Activated T-cell treated with anti-CD3 and anti-CD28 coated beads, Interleukin-2, amount 50 U/mL, for 24 hours (primary cell): ENCODE data around the gene SORCS1.

Experiments used
- DNase-seq: peaks from one replicate; pipeline ENCODE4 v3.0.0-alpha.2; 2020
- H3K27ac Mint-ChIP-seq: 2 replicates; pipeline ENCODE4 v1.8.0; 2020; ENCODE audit warnings: mild to moderate bottlenecking, mixed read lengths
- H3K27me3 Mint-ChIP-seq: 2 replicates; pipeline ENCODE4 v1.8.0; 2020; ENCODE audit warnings: mixed read lengths
- H3K36me3 Mint-ChIP-seq: 2 replicates; pipeline ENCODE4 v1.8.0; 2020; ENCODE audit warnings: low read depth, mixed read lengths
- H3K4me1 Mint-ChIP-seq: 2 replicates; pipeline ENCODE4 v1.8.0; 2020; ENCODE audit warnings: low read depth, mixed read lengths
- H3K4me3 Mint-ChIP-seq: 2 replicates; pipeline ENCODE4 v1.8.0; 2020; ENCODE audit warnings: mild to moderate bottlenecking, moderate library complexity, mixed read lengths
- H3K9me3 Mint-ChIP-seq: 2 replicates; pipeline ENCODE4 v1.8.0; 2020; ENCODE audit warnings: mixed read lengths

Gene SORCS1

GRCh38 chr10:107163881-107164861, at the start of gene SORCS1:
TSS of gene SORCS1 (minus strand) at chr10:107164706.
- peaks cover 4% of the 10 kb centered on the region for H3K9me3 Mint-ChIP-seq
- H3K4me3 Mint-ChIP-seq = no peak within 1 kb of the TSS
- peaks cover 27% of the 10 kb centered on the region for H3K27me3 Mint-ChIP-seq
- H3K27ac Mint-ChIP-seq = no peak within 1 kb of the TSS
- no peak for DNase-seq
- H3K36me3 Mint-ChIP-seq = no peaks in the 10 kb centered on the region
- H3K4me1 Mint-ChIP-seq = no peaks in the 10 kb centered on the region

DNA sequence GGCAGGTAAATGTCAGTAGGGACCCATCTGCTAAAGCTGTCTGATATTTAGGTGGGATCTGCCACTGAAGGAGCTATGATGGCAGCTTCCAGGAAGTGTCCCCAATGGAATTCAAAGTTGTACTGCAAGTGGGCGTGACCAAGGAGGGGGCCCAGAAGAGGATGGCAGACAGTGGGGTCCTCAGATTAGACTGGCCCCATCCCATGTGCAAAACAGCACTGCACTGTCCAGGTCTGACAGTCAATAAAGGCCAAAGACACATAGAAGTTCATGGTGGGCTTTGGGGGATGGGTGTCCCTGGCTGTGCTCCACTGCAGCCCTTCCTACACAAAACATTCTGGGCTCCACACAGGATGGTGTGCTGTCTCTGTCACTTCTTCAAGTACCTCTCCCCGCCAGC, 49.8 kb upstream of the SORCS1 start:
- Mint-ChIP-seq H3K4me3 (no peak overlapping the region), H3K9me3 (peaks cover 14% of the 10 kb centered on the region), H3K36me3 (no peaks in the 10 kb centered on the region), H3K27ac (no peak overlapping the region), H3K4me1 (no peaks in the 10 kb centered on the region), H3K27me3 (no peaks in the 10 kb centered on the region)
- no peak for DNase-seq

GRCh38 chr10:107213861-107214260, 49.4 kb upstream of the SORCS1 start:
- no peaks in the 10 kb centered on the region for H3K36me3 Mint-ChIP-seq
- H3K9me3 Mint-ChIP-seq = peaks cover 14% of the 10 kb centered on the region
- no peak for DNase-seq
- H3K4me3 Mint-ChIP-seq = no peak overlapping the region
- no peaks in the 10 kb centered on the region for H3K27me3 Mint-ChIP-seq
- no peaks in the 10 kb centered on the region for H3K4me1 Mint-ChIP-seq
- H3K27ac Mint-ChIP-seq = no peak overlapping the region

DNA sequence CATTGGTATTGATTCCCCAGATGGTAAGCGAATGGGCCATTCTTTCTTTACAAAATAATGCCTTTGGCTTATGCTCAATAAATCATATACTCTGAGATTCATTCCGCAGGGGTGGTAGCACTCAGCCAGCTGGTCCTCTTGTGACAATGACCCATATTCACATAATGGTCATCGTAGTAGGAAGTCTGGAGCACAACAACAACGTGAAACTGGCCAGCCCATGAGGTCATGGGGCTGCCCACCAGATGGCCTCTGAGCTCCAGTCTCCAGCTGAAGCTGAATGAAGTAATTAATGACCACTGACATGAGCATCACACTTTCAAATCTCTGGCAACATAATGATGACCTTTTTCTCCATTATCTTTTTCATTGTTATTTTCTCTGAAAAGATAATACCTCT, 42.3 kb upstream of the SORCS1 start:
- H3K9me3 Mint-ChIP-seq = peaks cover 13% of the 10 kb centered on the region
- no peaks in the 10 kb centered on the region for H3K27me3 Mint-ChIP-seq
- H3K36me3 Mint-ChIP-seq = no peaks in the 10 kb centered on the region
- no peaks in the 10 kb centered on the region for H3K4me1 Mint-ChIP-seq
- no peak for DNase-seq
- H3K27ac Mint-ChIP-seq = no peak overlapping the region
- H3K4me3 Mint-ChIP-seq = no peak overlapping the region

- peaks cover 4% of the 10 kb centered on the region for H3K9me3 Mint-ChIP-seq
- H3K27ac Mint-ChIP-seq = no peak overlapping the region
- no peaks in the 10 kb centered on the region for H3K4me1 Mint-ChIP-seq
- peaks cover 15% of the 10 kb centered on the region for H3K27me3 Mint-ChIP-seq
- no peak overlapping the region for H3K4me3 Mint-ChIP-seq
- DNase-seq = no peak
- H3K36me3 Mint-ChIP-seq = no peaks in the 10 kb centered on the region
These were observed 5.0 kb upstream of the SORCS1 start for GRCh38 chr10:107169516-107169915.

DNA sequence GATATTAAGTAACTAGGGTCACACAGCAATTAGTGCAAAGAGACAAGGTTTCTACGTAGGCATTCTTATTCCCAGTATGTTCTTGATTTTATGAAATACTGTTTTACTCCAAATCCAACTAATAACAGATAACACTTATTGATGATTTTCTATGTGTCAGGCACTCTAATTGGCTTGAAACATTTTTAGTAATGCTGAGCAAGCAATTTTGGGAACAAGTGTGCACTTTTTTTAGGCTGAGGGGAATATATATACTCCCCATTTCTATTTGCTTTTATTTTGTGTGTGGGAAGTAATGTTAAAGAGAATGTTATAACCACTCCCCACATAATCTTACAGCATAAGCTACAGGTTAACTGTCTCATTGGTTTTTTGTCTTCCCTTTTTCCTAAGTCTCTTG, 4.2 kb upstream of the SORCS1 start:
- Mint-ChIP-seq H3K27me3 (peaks cover 18% of the 10 kb centered on the region), H3K4me1 (no peaks in the 10 kb centered on the region), H3K36me3 (no peaks in the 10 kb centered on the region), H3K4me3 (no peak overlapping the region), H3K9me3 (peaks cover 4% of the 10 kb centered on the region), H3K27ac (no peak overlapping the region)
- no peak for DNase-seq

GRCh38 chr10:107166403-107166802, 1.9 kb upstream of the SORCS1 start:
- no peak overlapping the region for H3K4me3 Mint-ChIP-seq
- no peak overlapping the region for H3K27ac Mint-ChIP-seq
- H3K9me3 Mint-ChIP-seq = peaks cover 4% of the 10 kb centered on the region
- H3K27me3 Mint-ChIP-seq = peaks cover 27% of the 10 kb centered on the region
- H3K4me1 Mint-ChIP-seq = no peaks in the 10 kb centered on the region
- DNase-seq = no peak
- no peaks in the 10 kb centered on the region for H3K36me3 Mint-ChIP-seq

DNA sequence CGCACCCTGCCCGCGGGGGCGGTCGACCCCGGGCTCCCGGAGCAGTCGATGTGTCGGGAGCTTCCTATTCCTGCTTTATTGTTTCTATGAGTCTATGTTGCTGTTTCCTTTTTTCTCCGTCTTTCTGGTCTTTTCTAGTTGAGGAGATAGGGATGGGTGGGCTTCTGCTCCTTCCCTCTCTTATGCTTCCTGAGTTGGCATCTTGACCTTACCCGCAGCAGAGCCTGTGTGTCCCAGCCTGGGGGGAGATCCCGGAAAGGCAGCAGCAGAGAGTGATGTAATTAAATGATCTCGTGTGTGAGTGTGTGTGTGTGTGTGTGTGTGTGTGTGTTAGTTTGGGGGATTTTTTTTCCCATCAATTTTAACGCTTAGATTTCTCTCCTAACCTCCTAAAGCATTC, 486 bp upstream of the SORCS1 start:
- H3K4me1 Mint-ChIP-seq = no peaks in the 10 kb centered on the region
- no peak for DNase-seq
- H3K4me3 Mint-ChIP-seq = no peak overlapping the region
- peaks cover 4% of the 10 kb centered on the region for H3K9me3 Mint-ChIP-seq
- H3K27me3 Mint-ChIP-seq = peaks cover 27% of the 10 kb centered on the region
- no peak overlapping the region for H3K27ac Mint-ChIP-seq
- H3K36me3 Mint-ChIP-seq = no peaks in the 10 kb centered on the region

DNA sequence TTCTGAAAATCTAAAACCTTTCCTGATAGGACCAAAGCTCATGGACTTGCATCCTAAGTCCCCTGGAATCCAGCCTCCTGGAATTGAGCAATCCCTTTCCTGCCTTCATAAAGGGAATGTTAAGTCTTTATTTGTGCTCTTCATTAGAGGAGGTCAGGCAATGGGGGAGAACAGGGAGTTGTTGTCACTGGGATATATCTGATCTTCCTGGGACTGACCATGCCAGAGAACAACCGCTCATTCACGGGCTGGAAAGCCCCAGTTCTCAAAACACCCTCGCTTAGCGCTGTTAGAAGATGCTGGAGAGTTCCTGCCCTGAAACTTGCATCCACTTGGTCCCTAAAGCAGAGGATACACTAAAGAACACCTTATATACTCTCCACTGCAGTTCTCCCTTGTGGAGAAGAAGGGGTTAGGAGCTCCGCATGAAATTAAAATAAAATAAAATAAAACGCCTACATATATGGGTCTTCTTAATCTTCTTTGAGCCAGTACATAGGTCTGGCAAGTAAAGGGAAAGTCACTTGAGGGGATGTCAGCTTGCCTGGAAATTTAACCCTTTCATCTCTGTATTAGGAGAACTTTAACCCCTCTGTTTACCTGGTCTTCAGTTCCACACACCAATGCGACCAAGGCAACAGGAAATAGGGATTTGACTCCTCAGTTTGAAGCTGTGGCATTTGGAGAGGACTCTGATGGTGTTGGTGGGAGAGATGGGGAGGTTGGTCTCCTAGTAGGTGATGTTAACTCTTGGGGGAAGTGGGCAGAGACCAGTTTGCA, 1.2 kb downstream of the SORCS1 start:
- Mint-ChIP-seq H3K9me3 (peaks cover 5% of the 10 kb centered on the region), H3K27me3 (peaks cover 27% of the 10 kb centered on the region), H3K36me3 (no peaks in the 10 kb centered on the region), H3K27ac (no peak overlapping the region), H3K4me1 (no peaks in the 10 kb centered on the region), H3K4me3 (no peak overlapping the region)
- no peak for DNase-seq

GRCh38 chr10:107160866-107161265, 3.6 kb downstream of the SORCS1 start:
- no peak for DNase-seq
- Mint-ChIP-seq H3K4me3 (no peak overlapping the region), H3K27ac (no peak overlapping the region), H3K4me1 (no peaks in the 10 kb centered on the region), H3K9me3 (peaks cover 2% of the 10 kb centered on the region), H3K27me3 (peaks cover 22% of the 10 kb centered on the region), H3K36me3 (no peaks in the 10 kb centered on the region)

- no peak overlapping the region for H3K27ac Mint-ChIP-seq
These were observed 4.6 kb downstream of the SORCS1 start for GRCh38 chr10:107159871-107160270.

DNA sequence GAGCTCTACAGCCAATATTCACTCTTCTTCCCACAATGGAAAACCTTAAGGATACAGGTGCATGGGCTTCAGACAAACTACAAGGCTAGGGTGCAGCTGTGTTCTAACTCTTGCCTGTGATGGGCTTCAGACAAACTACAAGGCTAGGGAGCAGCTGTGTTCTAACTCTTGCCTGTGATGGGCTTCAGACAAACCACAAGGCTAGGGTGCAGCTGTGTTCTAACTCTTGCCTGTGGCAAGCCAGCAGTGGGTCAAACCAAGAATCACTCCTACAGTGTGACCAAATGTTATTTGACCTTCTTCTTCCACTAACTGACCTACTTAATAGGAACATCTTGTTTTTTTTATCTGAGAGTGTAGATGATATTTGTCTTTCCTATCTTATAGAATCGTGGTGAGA, 7.4 kb downstream of the SORCS1 start:
- Mint-ChIP-seq H3K9me3 (peaks cover 8% of the 10 kb centered on the region), H3K27me3 (no peaks in the 10 kb centered on the region), H3K27ac (no peak overlapping the region), H3K36me3 (no peaks in the 10 kb centered on the region), H3K4me3 (no peak overlapping the region), H3K4me1 (no peaks in the 10 kb centered on the region)
- DNase-seq = no peak

More at GRCh38 chr10:107159871-107160270, 4.6 kb downstream of the SORCS1 start:
- Mint-ChIP-seq H3K36me3 (no peaks in the 10 kb centered on the region), H3K4me3 (no peak overlapping the region), H3K4me1 (no peaks in the 10 kb centered on the region), H3K9me3 (peaks cover 2% of the 10 kb centered on the region), H3K27me3 (peaks cover 13% of the 10 kb centered on the region)
- DNase-seq = no peak

DNA sequence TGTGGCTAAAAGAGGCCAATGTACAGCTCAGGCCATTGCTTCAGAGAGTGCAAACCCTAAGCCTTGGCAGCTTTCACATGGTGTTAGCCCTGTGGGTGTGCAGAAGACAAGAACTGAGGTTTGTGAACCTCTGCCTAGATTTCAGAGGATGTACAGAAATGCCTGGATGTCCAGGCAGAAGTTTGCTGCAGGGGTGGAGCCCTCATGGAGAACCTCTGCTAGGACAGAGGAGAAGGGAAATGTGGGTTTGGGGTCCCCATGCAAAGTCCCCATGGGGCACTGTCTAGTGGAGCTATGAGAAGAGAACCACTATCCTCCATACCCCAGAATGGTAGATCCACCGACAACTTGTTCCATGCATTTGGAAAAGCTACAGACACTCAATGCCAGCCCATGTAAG, 12.4 kb downstream of the SORCS1 start:
- H3K4me3 Mint-ChIP-seq = no peak overlapping the region
- no peaks in the 10 kb centered on the region for H3K4me1 Mint-ChIP-seq
- H3K27ac Mint-ChIP-seq = no peak overlapping the region
- no peaks in the 10 kb centered on the region for H3K27me3 Mint-ChIP-seq
- DNase-seq = no peak
- H3K36me3 Mint-ChIP-seq = no peaks in the 10 kb centered on the region
- peaks cover 23% of the 10 kb centered on the region for H3K9me3 Mint-ChIP-seq

DNA sequence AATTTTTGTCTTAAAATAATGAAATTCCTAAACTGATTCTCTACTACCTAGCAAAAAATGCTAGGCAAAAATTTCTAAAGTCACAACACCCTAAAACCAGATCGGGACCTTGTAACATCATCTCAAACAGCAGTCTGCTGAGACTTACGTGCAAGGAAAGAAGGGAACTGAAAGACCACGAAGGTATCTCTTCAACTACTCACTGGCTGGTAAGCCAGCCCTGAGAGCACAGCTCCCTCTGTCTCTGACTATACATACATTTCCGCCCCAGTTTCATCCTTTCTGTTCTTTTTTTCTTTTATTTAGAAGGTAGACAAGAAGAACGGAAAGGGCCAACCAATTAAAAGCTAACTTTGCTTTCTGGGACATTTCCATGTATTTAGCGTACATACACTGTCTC, 15.6 kb downstream of the SORCS1 start:
- no peaks in the 10 kb centered on the region for H3K36me3 Mint-ChIP-seq

GRCh38 chr10:107144490-107144889, 20.0 kb downstream of the SORCS1 start:
- no peak for DNase-seq
- Mint-ChIP-seq H3K27me3 (no peaks in the 10 kb centered on the region), H3K27ac (no peak overlapping the region), H3K9me3 (peaks cover 6% of the 10 kb centered on the region), H3K4me3 (no peak overlapping the region), H3K36me3 (no peaks in the 10 kb centered on the region), H3K4me1 (no peaks in the 10 kb centered on the region)

More for the DNA sequence above, 15.6 kb downstream of the SORCS1 start:
- peaks cover 23% of the 10 kb centered on the region for H3K9me3 Mint-ChIP-seq
- H3K27ac Mint-ChIP-seq = no peak overlapping the region
- no peak for DNase-seq
- no peaks in the 10 kb centered on the region for H3K4me1 Mint-ChIP-seq
- H3K4me3 Mint-ChIP-seq = no peak overlapping the region
- no peaks in the 10 kb centered on the region for H3K27me3 Mint-ChIP-seq
